Posterior vena cava (tissue), 2 donors: ENCODE measurements around the gene ABCA2. TPM values are rescaled to one million over a fixed set of nuclear protein-coding genes. Genes with fewer than 3 reads are reported as not detected.
A peak's percentile ranks its signal among the peaks of the same experiment; 100 is the strongest.
"Not testable (repeated sequence)": the region's sequence is repeated elsewhere in the genome, so short reads cannot be mapped to it uniquely, and the experiment has no call there.

Experiments
- DNase-seq: peaks from one replicate; pipeline ENCODE4 v3.0.0-alpha.2; 2020; ENCODE audit warnings: low spot score
- intact Hi-C, 2 donors: fragments of 100-400 bp; cut with DNase I; formaldehyde crosslinking; loops; one replicate each; pipeline versions ENCODE4 v1.14.1 to v1.14.2; 2022 to 2023
- total RNA-seq, 2 donors: library from RNA; stranded (reverse); fragmentation: NEBNext Ultra II Directional; extraction: Animal tissue kit (Norgen Biotek cat#: 25700); gene quantifications; one replicate each; pipeline ENCODE4 v1.2.1, GENCODE V29; 2021
- donor health status: DM: yes; HTN: yes; CAD: no.
- donor health status: DM: yes; HTN: yes; CAD: no.

ABCA2 gene
- total RNA-seq, 2 donors from 2014 or later = 30.8 to 32.8 TPM

DNA sequence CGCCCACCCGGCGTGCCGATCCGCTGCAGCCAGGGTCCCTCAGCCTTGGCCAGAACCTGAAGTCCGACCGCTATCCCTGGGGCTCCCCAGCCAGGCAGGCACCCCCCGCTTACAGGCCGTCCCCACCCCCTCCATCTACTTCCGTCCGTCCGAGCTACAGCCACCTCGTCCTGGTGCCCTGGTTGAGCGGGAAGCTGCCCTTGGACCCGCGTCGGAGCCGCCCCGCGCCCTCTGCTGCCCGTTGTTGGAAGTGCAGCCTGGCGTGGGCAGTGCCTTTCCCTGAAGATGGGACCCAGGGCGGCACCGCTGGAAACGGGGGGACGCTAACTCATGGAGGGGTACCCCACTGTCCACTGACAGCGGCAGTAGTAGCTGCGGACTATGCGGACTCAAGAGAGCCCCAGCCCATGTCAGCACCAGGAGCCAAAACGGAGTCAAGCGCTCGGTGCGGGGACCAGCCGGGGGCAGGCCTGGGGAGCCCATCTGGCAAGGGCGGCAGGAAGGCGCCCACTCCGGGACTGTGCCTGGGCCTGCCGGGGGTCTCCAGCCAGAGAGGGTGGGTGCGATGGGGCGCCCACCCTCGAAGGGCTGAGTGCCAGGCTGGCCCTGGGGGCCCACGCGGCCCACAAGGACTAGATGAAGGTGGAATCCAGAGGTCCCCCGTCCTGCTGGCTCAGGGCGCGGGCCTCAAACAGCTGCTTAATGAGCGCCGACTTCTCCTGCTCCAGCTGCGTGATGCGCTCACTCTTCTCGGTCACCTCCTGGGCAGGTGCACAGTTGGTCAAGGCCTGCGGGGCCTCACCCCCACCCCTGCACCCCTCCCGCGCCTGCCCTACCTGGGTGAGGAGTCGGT lies 36.2 kb upstream of the ABCA2 start:
- intact Hi-C loops = loop anchor here in 1 of 2 donors (10.0 kb wide), 1 partner anchor 279 kb away; no protein-coding TSS in a partner anchor
- DNase-seq = peak; percentile 91

DNA sequence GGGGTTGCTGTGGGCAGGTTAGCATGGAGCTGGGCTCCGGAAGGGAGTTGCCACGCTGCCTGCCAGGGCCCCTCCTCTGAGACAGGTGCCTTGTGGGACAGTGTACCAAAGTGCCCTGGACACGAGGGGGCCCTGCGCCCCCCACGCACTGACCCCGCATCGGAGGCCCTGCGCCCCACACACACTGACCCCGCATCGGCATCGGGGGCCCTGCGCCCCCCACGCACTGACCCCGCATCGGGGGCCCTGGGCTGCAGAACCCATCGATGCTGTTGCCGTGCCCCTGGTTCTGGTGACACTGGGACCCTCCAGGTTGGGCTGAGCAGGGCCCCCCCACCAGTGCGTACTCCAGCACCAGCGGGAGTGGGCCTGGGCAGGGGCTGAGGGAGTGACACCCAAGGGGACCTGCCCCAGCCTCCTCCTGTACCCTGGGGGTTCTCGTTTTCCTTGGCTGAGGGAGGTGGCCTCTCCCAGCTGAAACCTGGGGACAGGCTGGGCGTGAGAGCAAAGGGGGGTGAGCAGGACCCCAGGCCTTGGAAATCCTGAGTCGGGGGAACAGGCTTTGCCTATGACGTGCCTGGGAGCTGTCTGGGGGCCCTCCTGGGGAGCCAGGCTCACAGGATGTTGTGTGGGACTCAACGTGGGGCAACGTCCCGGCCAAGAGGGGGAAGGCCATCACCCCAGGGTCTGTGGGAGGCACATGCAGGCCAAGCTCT lies 35.4 kb upstream of the ABCA2 start:
- no peak for DNase-seq
- intact Hi-C loops = loop anchor here in 1 of 2 donors (10.0 kb wide), 1 partner anchor 279 kb away; no protein-coding TSS in a partner anchor

DNA sequence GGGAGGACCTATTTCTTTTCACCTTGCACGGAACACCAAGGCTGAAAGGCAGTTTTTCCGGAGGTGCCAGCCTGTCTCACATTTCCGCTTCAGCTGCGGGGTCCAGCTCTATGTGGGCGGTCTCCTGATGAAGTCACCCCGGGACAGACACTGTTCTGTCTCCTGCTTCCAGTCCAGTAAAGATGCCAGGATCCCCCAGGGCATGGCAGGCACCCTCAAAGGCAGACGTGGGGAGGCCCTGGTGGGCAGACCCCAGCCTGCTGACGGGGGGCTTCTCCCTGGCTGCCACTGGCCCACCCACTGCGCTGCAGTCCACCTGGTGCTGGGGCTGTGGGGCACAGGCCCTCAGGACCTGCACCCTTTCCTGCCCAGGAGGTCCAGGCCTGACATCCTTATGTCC lies 34.8 kb upstream of the ABCA2 start:
- not testable (repeated sequence) for DNase-seq
- intact Hi-C loops = loop anchor here in 1 of 2 donors (10.0 kb wide), 1 partner anchor 278 kb away; no protein-coding TSS in a partner anchor

DNA sequence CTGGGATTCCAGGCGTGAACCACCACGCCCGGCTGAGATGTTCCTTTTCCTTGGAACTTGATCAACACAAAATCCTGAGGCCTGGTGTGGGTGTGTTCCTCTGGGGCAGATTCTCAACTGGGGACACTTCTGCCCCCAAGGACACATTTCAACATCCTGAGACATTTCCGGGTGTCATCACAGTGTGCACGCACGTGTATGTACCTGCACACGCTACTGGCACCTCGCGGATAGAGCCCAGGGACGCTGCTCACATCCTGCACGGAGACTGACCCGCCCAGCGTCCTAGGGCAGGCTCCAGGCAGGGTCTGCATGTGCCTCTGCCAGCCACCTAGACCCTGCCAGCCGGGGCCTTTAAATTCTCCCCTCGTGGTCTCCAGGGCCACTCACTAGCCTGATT lies 34.3 kb upstream of the ABCA2 start:
- intact Hi-C loops = loop anchor here in 1 of 2 donors (10.0 kb wide), 1 partner anchor 278 kb away; no protein-coding TSS in a partner anchor
- DNase-seq = no peak

DNA sequence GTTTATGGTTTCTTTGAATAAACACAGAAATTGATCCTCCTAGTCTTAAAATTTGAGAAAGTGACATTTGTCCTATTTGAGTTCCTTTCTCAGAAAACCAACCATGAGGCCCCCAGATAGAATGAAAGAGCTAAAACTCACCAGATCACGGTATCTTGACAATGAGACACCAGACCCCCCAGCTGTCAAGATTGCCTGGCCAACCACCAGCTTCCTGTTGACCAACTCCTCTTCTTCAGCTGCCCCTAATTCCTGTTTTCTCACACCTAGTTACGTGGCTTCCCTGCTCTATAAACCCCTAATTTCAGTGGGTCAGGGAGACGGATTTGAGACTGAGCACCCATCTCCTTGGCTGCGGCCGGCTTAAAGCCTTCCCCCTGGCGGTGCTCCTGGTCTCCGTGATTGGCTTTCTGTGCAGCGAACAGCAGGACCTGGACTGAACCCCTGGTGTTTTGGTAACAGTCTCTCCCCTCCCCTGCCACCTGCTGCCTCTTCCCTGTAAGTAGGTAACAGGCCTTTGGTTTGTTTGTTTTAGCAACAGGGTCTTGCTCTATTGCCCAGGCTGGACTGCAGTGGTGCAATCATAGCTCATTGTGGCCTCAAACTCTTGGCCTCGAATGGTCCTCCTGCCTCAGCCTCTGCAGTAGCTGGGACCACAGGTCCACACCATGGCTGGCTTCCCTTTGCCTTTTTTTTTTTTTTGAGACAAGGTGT lies 30.6 kb upstream of the ABCA2 start:
- intact Hi-C loops = no loop called here
- DNase-seq = no peak

DNA sequence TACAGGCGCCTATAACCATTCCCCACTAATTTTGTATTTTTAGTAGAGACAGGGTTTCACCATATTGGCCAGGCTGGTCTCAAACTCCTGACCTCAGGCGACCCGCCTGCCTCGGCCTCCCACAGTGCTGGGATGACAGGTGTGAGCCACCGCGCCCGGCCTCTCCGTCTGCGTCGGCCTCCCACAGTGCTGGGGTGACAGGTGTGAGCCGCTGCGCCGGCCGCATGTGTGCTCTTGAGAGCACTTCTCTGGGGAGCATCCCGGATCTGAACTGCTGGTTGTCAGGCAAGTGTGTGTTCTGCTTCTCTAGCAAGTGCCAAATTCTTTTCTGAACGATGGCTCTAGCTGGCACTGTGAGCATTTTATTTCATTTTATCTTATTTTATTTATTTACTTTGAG lies 29.5 kb upstream of the ABCA2 start:
- intact Hi-C loops = no loop called here
- DNase-seq = no peak

DNA sequence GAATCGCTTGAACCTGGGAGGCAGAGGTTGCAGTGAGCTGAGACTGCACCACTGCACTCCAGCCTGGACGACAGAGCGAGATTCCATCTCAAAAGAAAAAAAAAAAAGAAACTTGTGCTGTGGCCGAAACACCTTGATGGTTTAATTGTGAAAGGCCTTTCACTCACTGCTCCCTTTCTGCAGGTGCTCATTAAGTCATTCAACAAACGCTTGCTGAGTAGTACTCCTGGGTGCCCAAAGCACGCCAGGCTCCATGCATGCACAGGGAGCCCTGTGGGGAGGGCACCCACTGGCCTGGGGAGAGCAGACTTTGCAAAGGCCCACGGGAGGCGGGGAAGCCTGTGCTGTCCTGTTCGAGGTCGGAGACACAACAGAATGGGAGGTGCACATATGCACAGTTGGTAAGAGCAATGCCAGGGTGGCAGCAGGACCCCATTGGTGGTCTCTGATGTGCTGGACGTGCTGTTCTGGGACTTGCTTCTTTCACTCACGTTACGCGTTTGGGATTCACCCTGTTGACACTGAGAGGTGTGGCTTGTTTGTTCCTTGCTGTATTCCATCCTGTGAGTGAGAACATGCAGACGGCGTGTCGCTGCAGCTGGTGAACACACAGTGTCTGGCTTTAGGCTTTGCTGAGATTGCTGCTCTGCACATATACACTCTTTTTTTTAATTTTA lies 28.8 kb upstream of the ABCA2 start:
- intact Hi-C loops = no loop called here
- no peak for DNase-seq

DNA sequence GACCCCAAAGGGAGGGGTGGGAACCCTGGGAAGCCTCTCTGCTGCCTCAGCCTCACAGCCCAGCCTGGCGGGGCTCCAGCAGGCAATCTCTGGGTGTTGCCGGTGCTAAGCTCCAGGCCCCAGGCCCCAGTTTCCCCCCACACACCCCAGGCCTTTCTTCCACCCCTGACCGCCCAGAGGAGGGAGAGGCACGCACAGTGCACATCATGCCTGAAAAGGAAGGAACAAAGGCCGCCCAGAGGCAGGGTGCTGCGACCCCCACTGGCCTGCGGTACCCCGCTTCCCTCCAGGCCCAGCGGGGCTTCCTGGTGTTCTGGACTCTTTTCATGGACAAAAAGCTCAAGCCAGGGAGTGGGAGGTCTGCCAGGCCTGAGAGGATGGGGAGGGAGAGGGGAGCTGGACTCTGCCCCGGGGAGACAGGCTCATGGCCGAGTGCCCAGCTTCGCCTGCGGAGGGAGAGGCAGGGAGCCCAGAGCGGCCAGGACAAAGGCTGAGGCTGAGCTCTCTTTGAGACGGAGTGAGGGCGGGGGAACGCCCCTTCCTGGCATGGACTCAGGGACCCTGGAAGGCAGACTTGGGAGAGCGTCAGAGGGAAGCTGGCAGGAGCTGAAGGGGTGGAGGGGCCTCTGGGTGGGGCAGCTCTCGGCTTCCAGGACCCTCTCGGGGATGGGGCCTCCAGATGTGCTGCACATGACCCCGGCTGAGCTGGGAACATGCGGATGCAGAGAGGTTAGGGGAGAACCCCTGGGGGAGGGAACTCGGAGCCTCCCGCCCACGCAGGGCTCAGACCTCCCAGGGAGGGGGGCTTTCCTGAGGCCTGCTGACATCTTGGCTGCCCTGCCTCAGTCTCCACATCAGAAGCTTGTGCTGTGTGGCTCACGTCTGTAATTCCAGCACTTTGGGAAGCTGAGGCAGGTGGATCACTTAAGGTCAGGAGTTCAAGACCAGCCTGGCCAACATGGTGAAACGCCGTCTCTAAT lies 27.6 kb upstream of the ABCA2 start:
- DNase-seq = peak; percentile 92
- intact Hi-C loops = no loop called here

DNA sequence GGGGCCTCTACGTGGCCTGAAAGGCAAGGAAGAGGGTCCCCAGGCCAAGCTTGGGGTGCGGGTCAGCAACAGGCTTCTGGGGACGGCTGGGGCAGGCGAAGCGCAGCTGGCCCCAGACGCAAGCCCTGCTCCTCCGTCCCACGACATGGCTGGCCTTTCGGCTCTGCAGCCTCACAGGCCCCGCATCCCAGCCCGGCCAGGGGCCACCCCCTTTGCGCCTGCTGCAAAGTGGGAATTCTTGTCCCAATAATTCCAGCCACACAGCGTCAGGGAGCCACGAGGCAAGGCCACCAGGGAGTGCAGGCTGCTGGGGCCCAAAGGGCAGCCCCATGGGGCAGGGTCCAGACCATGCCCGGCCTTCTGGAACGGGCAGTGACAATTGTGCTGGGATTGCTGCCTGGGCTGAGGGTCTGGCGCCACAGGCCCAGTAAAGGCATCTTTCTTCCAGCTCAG lies 26.9 kb upstream of the ABCA2 start:
- no peak for DNase-seq
- intact Hi-C loops = loop anchor here in 1 of 2 donors (5.0 kb wide), 1 partner anchor 392 kb away; no protein-coding TSS in a partner anchor

DNA sequence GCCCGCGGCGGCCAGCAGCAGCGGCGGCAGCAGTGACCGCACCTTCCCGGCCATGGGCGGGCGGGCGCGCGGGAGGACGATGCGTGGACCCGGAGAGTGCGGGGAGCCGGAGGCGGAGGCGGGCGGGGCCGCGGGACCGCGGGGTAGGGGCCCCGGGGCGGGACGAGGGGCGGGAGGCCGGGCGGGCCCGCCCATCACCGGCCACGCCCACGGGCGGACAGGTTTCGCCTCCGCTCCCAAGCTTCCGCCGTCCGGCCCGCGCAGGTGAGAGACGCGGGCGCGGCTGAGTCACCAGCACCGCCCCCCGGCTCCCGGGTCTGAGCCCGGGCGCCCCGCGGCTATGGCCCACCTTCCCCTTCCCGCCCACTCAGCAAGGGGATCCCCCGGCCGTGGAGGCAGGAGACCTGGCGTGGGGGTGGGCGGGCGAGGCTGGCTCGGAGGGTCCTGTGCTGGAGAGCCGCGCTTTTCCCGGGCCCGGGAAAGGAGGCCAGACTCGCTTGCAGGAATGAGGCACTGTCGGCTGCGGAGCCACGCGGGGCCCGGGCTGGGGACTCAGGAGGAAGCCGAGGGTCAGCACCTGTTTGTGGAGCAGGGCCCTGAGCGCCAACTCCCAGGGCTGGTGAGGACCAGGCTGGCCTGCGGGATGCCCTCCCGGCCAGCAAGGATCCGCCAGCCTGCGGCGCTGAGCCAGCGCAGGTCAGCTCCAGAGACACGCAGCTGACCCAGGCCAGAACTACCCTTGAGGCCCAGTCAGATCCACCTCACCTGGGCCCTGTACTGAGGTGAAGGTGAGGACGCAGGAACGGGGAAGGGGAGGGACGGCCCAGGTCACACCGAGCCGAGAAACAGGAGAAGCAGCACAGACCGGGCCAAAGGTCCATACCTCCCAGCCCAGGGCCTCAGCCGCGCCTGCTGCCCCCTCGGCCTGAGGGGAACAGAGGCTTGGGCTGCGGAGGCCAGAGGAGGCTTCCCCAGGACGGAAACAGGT lies 26.2 kb upstream of the ABCA2 start, which contains the start of gene ENTPD2:
TSS of gene ENTPD2 (minus strand) at position 118 of the 988 bp plus-strand sequence. CDS start at position 54, 64 bp downstream.
- intact Hi-C loops = loop anchor here in 1 of 2 donors (5.0 kb wide), 1 partner anchor 393 kb away; no protein-coding TSS in a partner anchor
- DNase-seq = no peak

DNA sequence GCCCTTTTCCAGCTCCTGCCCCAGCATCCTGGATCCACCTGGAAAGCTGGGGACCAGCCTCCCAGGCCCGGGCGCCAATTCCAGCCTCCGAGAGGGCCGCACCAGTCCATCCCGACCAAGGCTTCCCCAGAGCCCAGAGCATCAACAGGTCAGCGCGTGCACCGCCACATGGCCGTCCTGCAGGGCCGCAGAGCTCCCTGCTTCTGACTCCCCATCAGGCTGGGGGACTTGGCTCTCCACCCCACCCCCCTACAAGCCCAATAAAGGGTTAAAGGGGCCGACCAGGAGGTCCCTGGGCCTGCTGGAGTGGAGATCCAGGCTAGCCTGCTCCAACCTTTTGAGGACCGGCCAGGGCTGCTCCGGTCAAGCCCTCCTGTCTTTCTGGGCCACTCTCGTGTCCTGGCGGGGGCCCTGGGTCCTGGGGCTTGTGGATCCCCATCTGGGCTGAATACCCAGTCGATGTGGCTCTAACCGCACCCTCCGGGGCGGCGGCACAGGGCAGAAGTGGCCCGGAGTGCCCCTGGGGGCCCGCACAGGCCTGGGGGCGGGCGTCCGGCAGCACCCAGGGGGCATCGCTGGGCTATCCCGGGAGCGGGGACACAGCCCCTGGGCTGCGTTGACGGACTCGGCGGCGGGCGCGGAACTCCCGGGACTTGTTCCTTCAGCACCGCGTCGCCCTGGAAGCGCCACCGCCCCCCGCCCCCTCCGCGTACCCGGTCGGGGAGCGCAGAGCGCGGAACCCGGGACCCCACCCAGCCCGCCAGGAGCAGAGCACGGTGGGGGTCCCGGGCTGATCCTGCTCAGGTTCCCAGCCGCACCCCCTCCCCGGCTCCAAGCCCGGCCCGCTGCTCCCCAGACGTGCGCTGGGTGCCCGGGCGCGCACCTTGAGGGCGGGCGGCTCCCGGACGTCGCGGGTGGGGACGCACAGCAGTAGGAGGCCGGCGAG lies 25.2 kb upstream of the ABCA2 start:
- intact Hi-C loops = loop anchor here in 1 of 2 donors (5.0 kb wide), 1 partner anchor 394 kb away; no protein-coding TSS in a partner anchor
- no peak for DNase-seq

DNA sequence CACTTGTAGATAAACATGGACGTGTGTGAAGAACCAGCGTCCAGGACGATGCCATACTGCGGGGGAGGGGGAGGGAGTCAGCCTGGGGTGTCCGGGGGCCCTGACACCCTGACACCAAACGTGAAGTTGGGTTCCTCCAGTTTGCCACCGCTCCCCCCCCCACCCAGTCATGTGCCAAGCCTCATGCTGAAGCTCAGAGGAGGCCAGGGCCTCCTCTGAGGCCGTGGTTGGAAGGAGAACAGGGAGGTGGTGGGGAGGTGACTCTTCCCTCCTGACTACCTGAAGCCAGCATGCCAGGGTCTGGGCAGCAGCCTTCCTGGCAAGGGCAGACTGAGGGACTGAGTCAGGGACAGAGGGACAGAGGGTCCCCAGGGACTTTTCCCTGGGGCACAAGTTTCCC lies 24.3 kb upstream of the ABCA2 start:
- intact Hi-C loops = loop anchor here in 1 of 2 donors (5.0 kb wide), 1 partner anchor 395 kb away; no protein-coding TSS in a partner anchor
- DNase-seq = no peak

DNA sequence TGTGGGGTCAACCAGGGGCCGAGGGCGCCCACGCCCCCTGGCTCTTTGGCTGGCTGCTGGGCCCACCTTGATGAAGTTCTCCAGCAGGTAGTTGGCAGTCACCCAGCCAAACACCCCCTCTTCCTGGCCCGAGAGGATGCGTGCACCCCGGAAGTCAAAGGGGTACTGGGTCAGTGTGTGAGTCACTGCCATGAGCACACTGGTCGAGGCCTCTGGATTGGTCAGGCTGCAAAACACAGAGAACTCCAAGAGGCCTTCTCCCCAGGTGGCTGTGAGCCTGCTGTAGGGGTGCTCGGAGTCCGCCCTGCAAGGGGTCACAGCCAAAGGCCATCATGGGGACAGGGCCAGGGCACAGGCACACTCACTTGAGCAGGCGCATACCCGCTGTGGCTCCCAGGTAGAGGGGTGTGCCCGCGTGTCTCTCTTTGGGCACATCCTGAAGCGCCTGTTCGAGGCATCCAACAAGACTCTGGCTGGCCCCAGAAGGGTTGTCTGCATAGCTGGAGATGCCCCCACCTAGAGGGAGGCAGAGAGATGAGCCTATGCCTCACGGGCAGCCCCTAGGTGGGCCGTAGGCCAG lies 23.2 kb upstream of the ABCA2 start:
- DNase-seq = no peak
- intact Hi-C loops = loop anchor here in 1 of 2 donors (5.0 kb wide), 1 partner anchor 396 kb away; no protein-coding TSS in a partner anchor

DNA sequence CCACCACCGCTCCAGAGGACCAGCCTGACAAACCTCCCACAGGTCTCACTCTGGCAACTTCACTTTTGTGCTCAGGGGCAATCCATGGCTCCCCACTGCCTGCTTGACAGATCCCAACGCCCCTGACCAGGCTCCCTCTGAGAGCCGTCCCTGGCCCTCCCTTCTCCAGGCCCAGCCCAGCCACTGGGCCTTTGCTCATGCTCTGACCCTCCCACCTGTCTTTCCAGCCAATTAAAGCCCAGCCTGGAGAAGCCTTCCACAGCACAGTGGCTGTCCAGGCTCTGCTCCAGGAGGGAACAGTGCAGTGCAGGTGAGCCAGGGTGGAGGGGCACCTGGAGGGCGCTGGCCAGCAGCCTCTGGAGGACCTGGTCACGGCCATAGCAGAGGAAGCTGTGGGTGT lies 22.5 kb upstream of the ABCA2 start:
- no peak for DNase-seq
- intact Hi-C loops = loop anchor here in 1 of 2 donors (5.0 kb wide), 1 partner anchor 397 kb away; no protein-coding TSS in a partner anchor
